Lower lobe of right lung (tissue), 2 donors: ENCODE measurements around the gene BNC2. TPM values are rescaled to one million over a fixed set of nuclear protein-coding genes. Genes with fewer than 3 reads are reported as not detected.

ENCODE experiments used
- ATAC-seq, 2 donors: fragments of 200-7000 bp; cut with Tn5 transposase; one replicate each; pipeline ENCODE4 v1.9.1; 2020 to 2022; ENCODE audit warnings: mild to moderate bottlenecking in 2 of 2, moderate library complexity in 2 of 2
- DNase-seq: peaks from one replicate; pipeline ENCODE4 v3.0.0-alpha.2; 2020
- H3K27ac ChIP-seq: fragments of 200-600 bp; one replicate; pipeline ENCODE4 v1.8.0; 2022
- H3K27me3 ChIP-seq: fragments of 200-600 bp; one replicate; pipeline ENCODE4 v1.8.0; 2022; ENCODE audit warnings: low read depth
- H3K36me3 ChIP-seq: fragments of 200-600 bp; one replicate; pipeline ENCODE4 v1.8.0; 2022; ENCODE audit warnings: mild to moderate bottlenecking
- H3K4me1 ChIP-seq: fragments of 200-600 bp; one replicate; pipeline ENCODE4 v1.8.0; 2022
- H3K4me3 ChIP-seq: fragments of 200-600 bp; one replicate; pipeline ENCODE4 v1.8.0; 2022; ENCODE audit warnings: mild to moderate bottlenecking
- H3K9me3 ChIP-seq: fragments of 200-600 bp; one replicate; pipeline ENCODE4 v1.8.0; 2022
- intact Hi-C: fragments of 100-400 bp; cut with DNase I; formaldehyde crosslinking; loops from one replicate; pipeline ENCODE4 v1.11.0; 2022
- total RNA-seq: library from RNA; stranded (reverse); fragmentation: NEBNext Ultra II Directional; extraction: Animal tissue kit (Norgen Biotek cat#: 25700); gene quantifications from one replicate; pipeline ENCODE4 v1.2.1, GENCODE V29; 2021
- TF ChIP-seq, protein P1 (sequence below): fragments of 200-600 bp; IDR thresholded peaks from one replicate; pipeline ENCODE4 v1.8.0; 2022; ENCODE audit warnings: antibody characterized with exemption, mild to moderate bottlenecking
- donor health status: DM: no; HTN: yes; CAD: no; lungs with severe emphysema.

Gene BNC2
- total RNA-seq, 1 donor from 2014 or later = 15.0 TPM

DNA sequence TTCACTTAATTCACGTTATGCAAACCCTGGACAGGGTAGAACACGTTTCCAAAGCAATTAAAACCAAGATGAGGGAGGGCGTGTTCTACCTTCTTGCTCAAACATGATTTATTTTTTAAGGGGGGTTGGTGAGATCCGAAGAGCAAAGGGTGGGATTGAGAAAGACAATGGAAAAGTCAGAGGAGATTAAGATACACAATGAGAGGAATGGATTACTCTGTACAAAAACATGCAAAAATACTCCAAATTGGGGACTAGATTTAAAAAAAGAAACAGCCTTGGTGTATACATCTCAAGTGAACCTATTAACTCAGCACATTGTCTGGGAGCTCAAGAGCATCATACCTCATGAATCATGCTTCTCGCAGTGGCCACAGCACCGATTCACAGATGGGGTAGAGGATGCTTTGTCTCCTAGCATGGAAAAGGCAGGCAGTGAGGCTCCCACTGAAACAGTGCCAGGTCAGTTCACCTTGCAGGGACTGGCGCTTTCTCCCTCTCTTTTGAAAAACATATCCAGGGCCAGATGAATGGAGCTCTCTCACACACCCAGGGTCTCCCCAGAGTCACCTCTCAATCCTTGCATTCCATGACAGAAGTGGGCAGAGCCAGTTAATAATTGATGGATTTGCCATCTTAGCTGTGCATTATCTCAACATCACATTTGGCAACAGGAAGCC lies 459.7 kb downstream of the BNC2 start:
- Histone ChIP-seq H3K27me3 (peaks cover 4% of the 10 kb centered on the region), H3K4me3 (no peak overlapping the region), H3K27ac (no peak overlapping the region), H3K4me1 (peaks cover 6% of the 10 kb centered on the region), H3K9me3 (no peaks in the 10 kb centered on the region), H3K36me3 (no peaks in the 10 kb centered on the region)
- ATAC-seq = no peak
- intact Hi-C loops = no loop called here
- no peak for DNase-seq
- TF ChIP-seq, protein P1, sequence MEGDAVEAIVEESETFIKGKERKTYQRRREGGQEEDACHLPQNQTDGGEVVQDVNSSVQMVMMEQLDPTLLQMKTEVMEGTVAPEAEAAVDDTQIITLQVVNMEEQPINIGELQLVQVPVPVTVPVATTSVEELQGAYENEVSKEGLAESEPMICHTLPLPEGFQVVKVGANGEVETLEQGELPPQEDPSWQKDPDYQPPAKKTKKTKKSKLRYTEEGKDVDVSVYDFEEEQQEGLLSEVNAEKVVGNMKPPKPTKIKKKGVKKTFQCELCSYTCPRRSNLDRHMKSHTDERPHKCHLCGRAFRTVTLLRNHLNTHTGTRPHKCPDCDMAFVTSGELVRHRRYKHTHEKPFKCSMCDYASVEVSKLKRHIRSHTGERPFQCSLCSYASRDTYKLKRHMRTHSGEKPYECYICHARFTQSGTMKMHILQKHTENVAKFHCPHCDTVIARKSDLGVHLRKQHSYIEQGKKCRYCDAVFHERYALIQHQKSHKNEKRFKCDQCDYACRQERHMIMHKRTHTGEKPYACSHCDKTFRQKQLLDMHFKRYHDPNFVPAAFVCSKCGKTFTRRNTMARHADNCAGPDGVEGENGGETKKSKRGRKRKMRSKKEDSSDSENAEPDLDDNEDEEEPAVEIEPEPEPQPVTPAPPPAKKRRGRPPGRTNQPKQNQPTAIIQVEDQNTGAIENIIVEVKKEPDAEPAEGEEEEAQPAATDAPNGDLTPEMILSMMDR = no peak

DNA sequence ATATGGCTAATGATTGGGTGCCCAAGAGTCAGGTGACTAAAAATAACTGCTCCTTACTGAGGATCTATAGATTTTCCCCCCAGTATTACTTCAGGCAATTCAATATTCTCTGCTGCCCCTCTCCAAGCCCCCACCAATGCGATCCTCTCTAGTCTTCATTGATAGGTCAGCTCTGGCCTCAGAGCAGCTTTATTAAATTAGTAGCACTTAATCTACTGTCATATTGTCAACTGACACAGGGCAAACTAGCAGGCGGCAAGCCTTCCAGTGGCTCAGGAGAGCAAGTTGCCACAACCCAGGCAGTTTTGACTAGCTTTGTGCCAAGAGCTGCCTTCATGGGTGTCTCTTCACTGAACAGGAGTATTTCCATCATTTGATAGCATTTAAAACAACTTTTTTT lies 462.9 kb downstream of the BNC2 start:
- no peaks in the 10 kb centered on the region for H3K9me3 ChIP-seq
- no peaks in the 10 kb centered on the region for H3K4me1 ChIP-seq
- intact Hi-C loops = no loop called here
- TF ChIP-seq, protein P1 = no peak
- H3K27ac ChIP-seq = no peak overlapping the region
- H3K36me3 ChIP-seq = no peaks in the 10 kb centered on the region
- ATAC-seq = no peak
- no peak overlapping the region for H3K4me3 ChIP-seq
- H3K27me3 ChIP-seq = peaks cover 4% of the 10 kb centered on the region
- DNase-seq = no peak

DNA sequence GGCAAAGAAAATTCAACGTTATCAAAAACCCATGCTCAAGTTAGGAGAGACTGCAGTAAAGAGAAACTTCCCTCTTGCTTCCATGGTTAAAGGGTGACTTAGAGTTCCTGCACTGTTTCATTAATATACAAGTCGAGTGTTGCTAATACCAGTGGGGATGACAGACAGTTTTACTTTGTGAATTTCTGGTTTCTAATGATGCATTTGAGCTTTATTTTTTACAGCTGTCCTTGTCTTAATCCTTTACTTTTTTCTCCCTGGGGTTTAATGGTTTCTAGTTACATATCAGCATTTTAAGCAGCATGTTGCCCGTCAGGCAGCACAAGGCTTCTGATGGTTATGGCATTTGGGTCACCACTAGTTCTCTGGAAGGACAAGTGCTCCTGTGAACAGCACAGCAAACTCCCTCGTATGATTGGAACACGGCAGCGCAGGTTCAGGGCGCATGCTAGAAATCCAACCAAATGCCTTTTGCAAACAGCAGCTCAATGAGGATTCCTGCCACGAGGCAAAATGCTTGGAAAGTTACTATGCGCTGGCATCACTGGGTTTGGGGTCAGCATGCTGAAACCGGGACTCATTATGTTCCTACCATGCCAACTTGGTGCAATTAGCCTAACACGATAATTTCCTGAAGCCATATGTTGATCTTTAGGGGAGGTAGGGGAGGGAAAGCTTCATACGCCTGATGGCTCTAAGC lies 463.8 kb downstream of the BNC2 start:
- Histone ChIP-seq H3K9me3 (no peaks in the 10 kb centered on the region), H3K27me3 (peaks cover 4% of the 10 kb centered on the region), H3K4me3 (no peak overlapping the region), H3K4me1 (no peaks in the 10 kb centered on the region), H3K27ac (no peak overlapping the region), H3K36me3 (no peaks in the 10 kb centered on the region)
- TF ChIP-seq, protein P1 = no peak
- DNase-seq (no peak), ATAC-seq (no peak)
- intact Hi-C loops = no loop called here

DNA sequence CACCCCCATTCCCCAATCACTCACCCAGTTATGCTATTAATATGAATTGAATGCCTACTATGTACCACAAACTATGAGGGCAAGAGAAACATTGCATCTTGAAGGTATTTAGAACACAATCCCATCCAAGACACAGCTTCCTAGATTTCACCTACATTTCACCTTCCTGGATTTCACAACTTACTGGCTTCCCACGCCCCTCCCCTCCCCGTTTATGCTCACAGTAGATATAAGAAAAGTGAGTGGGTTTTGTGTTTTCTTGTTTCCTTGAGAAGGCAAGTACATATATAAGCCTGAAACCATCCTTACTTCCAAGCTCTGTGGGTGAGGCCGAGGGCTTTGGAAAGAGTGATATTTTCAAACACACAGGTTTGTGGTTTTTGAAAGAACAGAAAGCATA lies 465.0 kb downstream of the BNC2 start:
- no peak overlapping the region for H3K27ac ChIP-seq
- H3K27me3 ChIP-seq = peaks cover 4% of the 10 kb centered on the region
- DNase-seq (no peak), ATAC-seq (no peak)
- no peaks in the 10 kb centered on the region for H3K4me1 ChIP-seq
- no peak overlapping the region for H3K4me3 ChIP-seq
- H3K9me3 ChIP-seq = no peaks in the 10 kb centered on the region
- TF ChIP-seq, protein P1 = no peak
- H3K36me3 ChIP-seq = no peaks in the 10 kb centered on the region
- intact Hi-C loops = no loop called here

DNA sequence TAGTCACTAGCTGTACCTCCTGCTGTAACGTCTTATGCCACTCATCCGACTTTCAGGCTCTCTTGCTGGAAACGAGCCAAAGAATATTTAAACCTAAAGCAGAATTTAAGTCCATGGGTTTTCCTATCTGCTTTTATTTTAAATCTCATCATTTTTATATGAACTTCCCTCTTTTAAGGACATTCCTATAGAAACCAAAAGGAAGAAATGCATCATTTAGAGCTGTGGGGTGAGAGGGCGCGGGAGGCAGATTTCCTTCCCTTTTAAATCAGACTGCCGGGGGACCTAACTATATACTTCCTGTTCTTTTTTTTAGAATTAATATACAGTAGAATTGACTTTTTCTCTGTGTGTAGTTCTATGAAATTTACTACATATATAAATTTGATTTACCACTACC lies 468.8 kb downstream of the BNC2 start:
- TF ChIP-seq, protein P1 = no peak
- Histone ChIP-seq H3K27me3 (no peaks in the 10 kb centered on the region), H3K4me3 (no peak overlapping the region), H3K27ac (no peak overlapping the region), H3K36me3 (no peaks in the 10 kb centered on the region), H3K4me1 (no peaks in the 10 kb centered on the region), H3K9me3 (no peaks in the 10 kb centered on the region)
- ATAC-seq (peak in 1 of 2 donors; percentile 58), DNase-seq (no peak)
- intact Hi-C loops = no loop called here
